ENCODE data around the gene IGSF21.

IGSF21 gene

DNA sequence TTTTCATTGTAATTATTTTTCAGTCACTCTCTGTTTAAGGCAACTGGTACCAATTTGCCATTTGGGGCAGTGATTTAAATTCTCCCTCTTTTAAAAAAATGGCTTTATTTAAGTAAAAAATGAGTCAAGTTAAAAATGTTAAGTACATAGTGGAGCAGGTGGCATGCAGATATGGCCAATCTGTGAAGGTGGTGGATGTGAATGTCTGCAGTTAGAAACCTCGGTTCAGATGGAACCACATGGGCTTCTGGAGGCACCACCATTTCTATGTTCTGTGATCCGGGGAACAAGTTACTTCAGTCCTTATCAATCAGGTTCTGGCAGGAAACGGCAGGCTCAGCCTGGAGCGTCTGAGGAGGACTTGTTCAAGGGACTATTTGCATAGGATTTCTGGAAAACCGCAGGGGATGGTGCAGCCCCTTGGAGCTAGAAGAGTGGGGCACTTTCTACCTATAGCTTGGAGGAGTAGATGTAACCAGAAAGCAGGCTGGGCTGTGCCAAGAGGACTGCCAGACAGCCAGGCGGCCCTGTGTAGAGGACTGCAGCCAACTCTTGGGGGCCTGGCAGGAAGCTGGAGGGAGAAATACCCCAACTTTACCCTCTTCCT, 12.3 kb downstream of the IGSF21 start:
- DNase-seq (ENCODE audit: low spot score), result no peak

DNA sequence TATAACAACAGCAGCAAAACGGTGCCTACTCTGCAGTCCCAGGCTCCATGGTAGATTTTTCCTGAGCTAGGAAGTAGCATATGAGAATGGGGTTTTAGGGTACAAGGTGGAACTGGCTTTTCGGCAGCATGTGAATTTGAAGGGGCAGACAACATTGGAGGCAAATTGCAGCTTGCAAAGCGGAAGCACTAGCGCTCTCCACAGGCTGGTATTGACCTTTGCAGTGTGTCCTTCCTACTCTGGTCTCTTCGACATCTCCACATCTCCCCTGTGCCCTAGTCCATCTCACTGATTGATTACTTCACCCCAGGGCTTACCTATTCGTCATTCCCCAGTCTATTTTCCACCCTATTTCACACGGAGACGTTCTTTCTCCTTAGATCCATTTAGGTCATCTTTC, 13.0 kb downstream of the IGSF21 start:
- no peak for DNase-seq (ENCODE audit: low spot score)

DNA sequence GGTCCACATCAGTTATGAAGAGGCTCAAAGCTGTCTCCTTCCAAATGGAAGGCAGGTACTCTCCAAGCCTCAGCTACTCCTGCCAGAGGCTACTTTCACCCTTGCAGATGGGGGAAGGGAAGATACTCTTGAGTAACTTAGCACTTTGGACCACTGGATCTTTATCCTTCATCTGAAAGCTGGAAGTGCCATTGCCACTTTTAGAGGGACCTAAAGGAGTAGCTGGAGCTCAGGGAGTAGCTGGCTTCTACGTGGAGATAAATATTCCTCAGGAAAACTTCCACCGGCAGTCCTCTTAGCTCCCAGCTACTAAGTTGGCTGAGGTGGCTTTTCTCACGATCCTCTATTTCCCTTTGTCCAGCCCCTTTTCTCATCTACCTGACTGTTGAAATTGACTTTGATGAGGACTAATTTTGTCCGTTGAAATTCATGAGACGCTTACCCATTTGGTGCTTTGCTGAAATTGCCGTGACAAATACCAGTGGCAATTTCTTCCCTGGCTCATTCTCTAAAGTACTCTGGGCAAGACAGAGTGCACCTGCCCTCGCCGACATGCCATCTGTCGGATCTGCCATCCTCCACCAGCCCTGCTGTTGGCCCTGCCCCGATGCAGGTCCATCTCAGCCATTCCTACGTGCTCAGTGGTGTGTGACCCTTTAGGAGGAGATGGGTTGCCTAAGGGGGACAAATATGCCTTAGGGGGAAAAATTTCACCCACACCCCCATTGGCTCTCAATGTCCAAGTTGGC, 13.6 kb downstream of the IGSF21 start:
- no peak for DNase-seq (ENCODE audit: low spot score)

DNA sequence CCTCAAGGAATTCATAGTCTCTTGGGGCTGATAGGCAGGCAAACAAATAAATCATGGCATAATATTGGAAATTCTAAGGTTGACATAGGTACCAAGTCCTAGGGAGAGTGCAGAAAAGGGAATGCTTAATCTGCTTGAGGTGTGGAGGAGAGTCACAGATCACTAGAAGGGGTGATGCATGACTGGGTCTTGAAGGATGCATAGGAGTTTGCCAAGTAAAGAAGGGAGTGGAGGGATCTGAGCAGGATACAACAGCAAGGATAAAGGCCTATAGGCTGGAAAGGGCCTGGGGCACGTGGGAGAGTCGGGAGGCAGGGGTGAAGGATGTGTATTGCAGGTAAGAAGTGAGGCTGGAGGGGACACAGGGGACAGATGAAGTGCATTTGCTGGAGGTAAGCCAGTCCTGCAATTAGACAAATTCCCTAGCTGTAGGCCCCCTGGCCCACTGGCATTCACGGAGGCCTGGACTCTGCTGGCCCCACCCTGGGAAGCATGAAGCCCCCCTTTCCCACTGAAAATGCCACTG, 15.9 kb downstream of the IGSF21 start:
- DNase-seq (ENCODE audit: low spot score), result no peak

DNA sequence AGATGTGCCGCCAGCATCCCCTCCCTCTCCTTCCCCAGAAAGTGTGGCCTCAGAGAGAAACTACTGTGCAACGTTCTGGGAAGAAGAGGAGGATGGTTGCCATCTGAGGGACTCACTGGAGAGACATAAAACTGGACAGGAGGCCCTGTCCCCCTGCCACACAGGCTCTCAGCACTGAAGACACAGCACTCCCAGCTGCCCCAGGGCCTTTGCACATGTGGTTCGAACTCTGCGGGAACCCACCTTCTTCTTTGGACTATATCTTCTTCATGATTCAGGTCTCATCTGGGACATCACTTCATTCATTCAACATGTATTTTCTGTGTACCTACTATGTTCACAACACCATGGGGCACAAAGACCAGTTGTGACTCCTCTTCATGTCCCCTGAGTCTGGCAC, 17.4 kb downstream of the IGSF21 start:
- no peak for DNase-seq (ENCODE audit: low spot score)

DNA sequence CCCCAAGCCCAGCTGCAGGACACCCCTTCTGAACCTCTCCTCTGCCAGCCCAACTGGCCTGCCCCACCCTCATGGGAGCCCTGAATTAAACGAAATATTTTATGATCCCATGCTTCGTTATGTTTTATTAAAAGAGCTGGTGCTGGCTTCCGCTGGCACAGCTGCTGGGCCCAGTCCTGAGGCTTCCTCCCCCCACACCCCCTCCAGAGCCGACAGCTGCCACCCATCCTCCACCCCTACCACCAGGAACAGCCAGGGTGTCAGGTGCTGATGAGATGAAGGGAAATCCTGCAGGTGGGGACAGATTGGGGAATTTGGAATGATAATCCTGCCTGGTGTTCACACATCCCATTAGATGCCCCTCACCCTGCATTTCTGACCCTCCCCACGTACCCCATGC, 19.0 kb downstream of the IGSF21 start:
- no peak for DNase-seq (ENCODE audit: low spot score)

DNA sequence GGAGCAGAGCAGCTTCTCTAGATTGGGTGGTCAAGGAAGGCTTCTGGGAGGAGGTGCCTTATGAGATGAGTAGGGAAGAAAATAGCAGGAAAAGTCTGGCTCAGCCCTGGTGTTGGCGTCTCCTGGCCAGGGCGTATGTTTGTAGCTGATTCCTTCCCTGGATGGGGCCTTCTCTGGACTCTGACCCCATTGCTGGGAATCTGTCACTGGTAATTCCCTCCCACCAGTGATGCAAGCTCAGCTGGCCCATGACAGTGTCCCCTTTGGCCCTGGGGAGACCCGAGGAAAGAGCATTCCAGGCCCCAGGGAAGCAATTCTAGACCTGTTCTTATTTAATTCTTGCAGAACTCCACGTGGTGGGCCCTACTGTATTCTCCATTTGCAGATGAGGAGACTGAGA, 20.7 kb downstream of the IGSF21 start:
- no peak for DNase-seq (ENCODE audit: low spot score)

DNA sequence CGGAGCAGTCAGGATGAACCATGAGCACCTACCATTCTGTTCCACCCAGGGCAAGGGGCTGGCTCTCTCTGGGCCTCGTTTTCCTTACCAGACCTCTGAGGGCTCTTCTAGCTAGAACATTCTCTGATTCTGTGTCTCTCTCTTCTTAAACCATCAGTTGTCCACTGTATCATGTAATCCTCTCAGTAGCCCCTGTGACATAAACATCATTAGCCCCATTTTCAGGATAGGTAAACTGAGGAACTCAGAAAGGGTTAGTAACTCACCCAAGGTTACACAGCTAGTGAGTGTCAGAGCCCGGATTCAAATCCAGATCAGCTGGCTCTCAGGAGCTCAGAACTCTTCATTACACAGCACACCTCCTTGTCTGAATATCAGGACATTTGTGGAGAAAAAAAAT, 22.8 kb downstream of the IGSF21 start:
- no peak for DNase-seq (ENCODE audit: low spot score)

DNA sequence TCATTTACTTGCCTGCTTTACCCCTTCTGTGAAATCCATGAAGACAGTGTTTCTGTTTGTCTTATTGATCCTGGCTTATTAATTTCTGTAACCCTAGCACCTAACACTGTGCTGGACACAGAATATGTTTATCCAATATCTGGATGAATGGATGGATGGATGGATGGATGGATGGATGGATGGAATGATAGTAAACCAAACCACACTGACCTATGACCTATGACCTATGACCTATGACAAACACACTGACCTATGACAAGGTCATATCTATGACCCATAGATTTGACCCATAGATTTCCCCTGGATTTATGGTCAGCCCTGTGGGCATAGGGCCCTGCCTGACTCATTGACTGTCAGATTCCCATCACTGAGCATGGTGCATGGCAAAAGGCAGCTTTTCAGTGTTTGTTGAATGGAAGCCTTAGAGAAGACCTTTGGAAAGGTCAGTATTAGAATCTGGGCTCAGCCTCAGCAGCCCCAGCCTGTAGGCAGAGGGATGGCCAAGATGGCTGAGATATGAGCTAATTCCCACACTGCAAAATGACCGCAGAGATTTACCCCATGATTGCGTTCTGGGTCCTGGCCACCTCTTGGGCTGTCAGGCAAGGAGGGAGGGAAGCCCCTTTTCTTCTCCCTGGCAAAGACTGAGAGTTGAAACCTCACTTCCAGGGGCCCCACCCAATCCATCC, 24.6 kb downstream of the IGSF21 start:
- DNase-seq (ENCODE audit: low spot score), result no peak

DNA sequence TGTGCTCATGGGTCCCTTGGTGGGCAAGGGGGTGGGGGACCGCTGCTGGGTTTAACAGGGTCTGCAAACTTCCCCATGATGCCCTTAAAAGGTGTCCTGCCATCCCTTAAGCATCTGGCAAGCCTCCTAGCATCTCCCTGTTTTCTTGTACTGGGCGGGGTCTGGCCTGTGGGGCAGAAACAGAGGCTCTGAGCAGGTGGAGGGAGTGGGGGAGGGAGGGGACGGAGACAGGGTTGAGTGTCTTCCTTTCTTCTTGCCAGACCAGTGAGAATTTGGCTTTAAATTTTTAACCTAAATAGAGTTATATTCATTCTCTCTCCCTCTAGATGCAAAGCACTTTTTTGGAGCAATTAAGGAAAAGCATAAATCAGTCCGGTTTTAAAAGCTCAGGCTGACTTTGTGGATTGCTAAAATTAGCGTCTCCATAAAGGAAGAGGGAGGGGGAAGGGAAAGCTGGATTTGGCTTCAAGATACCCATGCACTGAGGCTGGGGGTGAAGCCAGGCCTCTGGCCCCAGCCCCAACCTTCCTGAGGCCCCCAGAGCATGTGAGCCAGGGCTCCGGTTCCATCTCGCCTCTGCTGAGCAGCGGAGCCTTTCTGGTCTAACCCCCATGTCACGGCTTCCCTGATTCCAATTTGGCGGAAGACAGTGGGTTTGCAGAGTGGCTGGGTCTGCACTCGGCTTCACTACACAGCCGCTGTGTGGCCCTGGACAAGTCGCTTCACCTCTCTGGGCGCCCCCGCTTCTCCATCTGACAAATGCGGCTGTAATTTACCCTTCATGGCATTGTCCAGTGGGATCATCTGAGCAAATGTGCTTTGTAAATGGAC, 25.3 kb downstream of the IGSF21 start:
- DNase-seq (ENCODE audit: low spot score), result no peak

DNA sequence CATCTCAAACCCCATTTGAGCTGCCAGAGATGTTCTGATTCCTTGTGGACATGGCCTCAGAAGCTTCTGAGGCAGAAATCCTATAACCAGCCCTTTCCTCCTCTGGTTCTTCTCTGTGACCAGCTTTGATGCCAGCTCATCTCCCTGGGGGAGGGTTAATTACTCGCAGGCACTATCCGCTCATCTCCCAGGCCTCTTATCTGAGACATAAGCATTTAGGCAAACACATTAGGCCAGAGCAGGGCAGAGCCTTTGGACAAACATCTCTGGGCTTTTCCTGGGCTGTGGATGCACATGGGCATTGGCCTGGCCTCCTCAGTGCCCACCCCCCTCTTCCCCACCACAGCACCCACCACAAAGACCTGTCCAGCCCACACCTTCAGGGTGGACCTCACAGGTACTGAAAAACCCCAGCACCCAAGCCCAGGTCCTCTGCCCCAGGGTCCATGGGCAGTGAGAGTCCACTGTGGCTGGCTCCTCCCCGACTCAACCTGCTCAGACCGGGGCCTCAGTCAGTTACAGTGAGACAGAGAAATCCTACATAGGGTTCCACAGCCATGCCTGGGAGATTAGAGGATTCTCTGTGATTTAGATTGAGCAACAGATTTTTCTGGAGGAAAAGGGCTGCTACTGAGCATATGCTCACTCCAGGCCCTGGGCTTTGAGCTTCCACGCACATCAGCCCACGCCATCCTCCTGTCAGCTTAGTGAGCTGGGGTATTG, 26.9 kb downstream of the IGSF21 start:
- no peak for DNase-seq (ENCODE audit: low spot score)

DNA sequence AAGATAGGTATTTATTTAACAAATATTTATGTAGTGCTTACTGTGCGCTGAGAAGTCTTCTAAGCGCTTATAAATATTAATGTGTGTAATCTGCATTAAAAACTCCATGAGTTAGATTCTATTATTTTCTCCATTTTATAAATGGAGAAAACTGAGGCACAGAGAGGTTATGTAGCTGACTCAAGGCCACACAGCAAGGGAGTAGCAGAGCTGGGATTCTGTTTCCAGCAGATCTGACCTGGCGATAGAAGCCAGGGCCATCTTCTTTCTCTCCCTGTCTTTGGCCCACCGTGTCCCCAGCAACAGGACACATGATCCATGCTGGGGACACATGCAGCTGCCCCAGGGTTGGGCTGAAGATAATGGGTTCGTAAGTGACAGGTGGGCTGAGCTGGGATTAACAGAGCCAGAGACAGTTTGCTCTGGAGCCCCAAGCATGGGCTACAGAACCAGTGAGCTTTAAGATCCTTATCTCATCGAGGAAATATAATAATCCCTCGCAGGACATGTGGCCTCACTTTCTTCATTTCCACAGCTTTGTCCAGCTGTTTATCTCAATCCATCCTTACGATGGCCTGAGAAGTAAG, 30.3 kb downstream of the IGSF21 start:
- no peak for DNase-seq (ENCODE audit: low spot score)

DNA sequence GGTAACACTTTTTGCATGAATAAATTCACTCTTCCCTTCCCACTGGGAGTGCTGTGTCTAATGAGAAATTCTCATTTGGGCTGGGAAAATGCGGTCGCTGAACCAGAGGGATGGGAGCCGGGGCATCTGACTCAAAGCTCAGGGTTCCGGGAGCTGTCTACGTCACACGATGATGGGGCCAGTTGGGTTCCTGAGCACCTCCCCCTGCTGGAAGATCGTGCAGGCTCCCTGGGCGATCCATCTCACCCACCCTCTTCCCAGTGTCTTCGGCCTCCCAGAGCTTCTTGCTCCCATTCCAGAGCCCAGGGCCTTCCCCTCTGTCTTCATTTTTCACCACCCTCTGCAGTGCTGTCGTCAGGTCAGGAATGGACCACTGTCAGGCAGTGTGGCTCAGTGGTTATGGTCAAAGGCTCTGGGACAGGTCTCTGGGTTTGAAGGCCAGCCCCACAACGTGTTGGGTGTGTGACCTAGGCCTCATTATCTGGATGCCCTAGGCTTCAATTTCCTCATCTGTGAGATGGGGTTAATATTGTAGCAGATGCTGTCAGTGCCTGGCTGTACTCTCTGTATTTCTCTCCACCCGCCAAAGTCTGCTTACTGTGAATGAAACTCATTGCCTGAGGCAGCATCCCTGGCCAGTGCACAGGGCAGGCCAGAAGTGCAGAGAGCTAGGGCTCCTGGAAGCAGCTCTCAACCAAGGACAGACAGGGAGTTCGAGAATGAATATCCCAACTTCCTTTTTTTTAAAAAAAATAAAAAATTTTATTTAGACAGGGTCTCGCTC, 31.8 kb downstream of the IGSF21 start:
- DNase-seq (ENCODE audit: low spot score), result no peak

DNA sequence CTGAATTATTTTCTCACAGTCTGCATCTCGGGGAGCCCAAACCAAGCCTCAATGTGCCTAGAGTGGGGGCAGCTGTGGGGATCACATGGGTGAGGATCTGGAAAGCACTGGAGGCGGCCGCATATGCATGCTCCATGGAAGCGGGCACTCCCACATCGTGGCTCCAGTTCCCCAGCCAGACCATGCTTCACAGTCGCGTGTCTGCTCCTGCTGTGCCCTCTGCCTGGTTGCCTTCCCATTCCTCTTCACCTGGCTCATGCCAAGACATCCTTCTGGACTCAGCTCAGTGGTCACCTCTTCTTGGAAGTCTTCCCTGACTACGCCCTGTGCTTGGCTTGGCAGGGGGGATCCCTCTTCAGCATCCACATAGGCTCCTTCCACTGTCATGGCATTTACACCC, 32.8 kb downstream of the IGSF21 start:
- no peak for DNase-seq (ENCODE audit: low spot score)

DNA sequence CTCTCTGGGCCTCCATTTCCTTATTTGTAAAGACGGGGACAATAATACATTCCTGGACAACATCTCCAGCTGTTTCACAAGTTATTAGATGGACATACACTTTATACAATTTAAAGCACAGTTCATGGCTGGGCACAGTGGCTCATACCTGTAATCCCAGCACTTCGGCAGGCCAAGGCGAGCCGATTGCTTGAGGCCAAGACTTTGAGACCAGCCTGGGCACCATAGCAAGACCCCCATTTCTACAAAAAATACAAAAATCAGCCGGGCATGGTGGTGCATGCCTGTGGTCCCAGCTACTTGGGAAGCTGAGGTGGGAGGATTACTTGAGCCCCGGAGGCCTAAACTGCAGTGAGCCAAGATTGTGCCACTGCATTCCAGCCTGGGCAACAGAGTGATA, 34.1 kb downstream of the IGSF21 start:
- no peak for DNase-seq (ENCODE audit: low spot score)

DNA sequence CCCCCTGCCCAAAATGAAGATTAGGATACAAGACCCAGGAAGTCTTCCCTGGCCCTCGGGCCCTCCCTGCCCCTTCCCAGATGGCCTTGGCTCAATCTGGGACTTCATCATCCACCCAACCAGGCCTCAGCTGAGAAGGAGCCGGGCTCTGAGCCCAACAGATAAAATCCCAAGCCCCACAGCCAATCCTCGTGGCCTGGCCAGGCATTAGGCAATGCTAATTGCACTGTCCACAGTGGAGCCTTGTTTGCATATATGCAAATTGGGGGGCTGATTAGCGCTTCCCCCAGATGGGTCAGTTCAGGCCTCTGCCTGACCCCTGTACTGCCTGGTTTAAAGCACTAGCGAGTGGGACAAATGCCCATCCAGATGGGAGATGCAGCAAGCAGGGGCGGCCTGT, 34.9 kb downstream of the IGSF21 start:
- peak; percentile 38 for DNase-seq (ENCODE audit: low spot score)

DNA sequence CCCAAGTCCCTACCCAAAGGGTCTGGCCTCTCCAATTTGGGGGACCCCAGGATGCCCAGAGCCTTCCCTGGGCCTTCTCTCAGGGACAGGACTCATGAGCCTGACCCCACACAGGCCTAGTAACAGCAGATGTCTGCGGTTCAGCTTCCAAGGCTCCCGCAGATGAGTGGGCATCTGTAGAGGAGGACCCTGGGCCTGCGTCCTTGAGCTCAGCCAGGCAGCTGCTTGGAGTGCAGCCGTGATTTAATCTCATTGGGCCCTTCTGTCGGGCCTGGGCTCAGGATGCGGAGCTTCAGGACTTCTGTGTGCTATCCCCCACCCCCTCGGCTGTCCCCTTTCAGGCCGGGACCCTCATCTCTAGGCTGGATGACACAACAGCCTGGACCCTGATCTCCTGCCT, 35.4 kb downstream of the IGSF21 start:
- DNase-seq (ENCODE audit: low spot score), result no peak

DNA sequence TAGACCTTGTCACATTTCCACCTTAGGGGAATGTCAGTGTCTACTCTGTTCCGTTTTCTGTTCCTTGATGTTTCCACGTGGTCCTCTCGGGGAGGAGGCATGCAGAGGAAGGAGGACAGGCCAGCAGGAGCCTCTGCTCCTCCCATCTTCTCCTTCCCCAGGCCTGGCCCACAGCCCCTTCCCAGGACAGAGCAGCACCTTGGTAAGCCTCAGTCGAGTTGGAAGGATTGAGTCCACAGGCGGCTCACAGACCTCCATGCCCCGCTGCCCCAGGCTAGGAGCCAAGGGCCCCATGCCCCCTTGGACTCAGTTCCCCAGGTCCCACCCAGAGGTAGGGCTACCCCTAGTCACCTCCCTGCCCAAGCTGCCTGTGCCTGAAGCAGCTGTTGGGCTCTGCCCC, 36.5 kb downstream of the IGSF21 start:
- no peak for DNase-seq (ENCODE audit: low spot score)

DNA sequence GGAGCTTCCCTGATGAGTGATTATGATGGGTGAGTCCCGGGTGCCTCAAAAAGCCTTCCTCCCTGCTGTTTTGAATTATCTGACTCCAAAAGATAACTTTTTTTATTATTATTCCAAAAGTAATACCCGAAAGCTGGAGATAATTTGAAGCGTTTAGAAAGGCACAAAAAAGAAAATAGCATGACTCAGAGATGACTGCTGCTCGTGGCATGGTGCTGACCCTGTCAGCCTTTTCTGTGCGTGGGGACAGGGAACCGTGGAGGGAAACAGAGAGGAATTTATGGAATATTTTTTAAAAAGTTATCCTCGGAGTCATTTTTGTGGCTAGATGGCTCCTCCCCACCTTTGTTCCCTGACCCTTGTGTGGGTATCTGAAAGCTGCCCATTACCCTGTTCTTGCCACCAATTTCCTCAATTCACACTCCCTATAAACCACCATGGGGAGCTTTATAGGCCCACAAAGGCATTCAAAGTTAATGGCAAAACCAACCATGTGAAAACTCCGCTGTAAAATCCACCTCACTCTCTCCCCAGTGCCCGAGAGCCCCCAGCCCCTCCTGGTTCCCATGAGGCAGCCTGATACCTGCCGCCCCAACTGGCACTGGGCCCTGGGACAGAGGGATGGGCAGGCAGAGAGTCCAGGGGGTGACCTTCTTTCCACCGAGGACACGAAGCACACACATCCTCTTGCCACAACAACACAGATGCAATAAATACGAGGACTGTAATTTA, 37.5 kb downstream of the IGSF21 start:
- no peak for DNase-seq (ENCODE audit: low spot score)

Measured in globus pallidus (tissue), 1 donor.